GM18499 (cell line): ENCODE measurements around the gene LRRC9.
"Not testable (repeated sequence)": the region's sequence is repeated elsewhere in the genome, so short reads cannot be mapped to it uniquely, and the experiment has no call there.

Source experiments
- ATAC-seq: cut with Tn5 transposase; IDR thresholded peaks from one replicate; pipeline ENCODE4 v1.9.1; 2021; ENCODE audit warnings: moderate number of reproducible peaks; ENCODE audit not compliant: insufficient read depth, unreplicated experiment

LRRC9 gene

GRCh38 chr14:59944909-59945308 lies 25.0 kb downstream of the LRRC9 start:
- no peak for ATAC-seq

DNA sequence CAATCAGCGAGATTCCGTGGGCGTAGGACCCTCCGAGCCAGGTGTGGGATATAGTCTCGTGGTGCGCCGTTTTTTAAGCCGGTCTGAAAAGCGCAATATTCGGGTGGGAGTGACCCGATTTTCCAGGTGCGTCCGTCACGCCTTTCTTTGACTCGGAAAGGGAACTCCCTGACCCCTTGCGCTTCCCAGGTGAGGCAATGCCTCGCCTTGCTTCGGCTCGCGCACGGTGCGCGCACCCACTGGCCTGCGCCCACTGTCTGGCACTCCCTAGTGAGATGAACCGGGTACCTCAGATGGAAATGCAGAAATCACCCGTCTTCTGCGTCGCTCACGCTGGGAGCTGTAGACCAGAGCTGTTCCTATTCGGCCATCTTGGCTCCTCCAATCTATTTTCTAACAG lies 32.2 kb downstream of the LRRC9 start:
- ATAC-seq = not testable (repeated sequence)

- not testable (repeated sequence) for ATAC-seq
Measured at GRCh38 chr14:59957890-59958289, 37.9 kb downstream of the LRRC9 start.

- no peak for ATAC-seq
Measured at GRCh38 chr14:59959668-59960067, 39.7 kb downstream of the LRRC9 start.

- no peak for ATAC-seq
Measured at GRCh38 chr14:59961518-59962062, 41.6 kb downstream of the LRRC9 start.

DNA sequence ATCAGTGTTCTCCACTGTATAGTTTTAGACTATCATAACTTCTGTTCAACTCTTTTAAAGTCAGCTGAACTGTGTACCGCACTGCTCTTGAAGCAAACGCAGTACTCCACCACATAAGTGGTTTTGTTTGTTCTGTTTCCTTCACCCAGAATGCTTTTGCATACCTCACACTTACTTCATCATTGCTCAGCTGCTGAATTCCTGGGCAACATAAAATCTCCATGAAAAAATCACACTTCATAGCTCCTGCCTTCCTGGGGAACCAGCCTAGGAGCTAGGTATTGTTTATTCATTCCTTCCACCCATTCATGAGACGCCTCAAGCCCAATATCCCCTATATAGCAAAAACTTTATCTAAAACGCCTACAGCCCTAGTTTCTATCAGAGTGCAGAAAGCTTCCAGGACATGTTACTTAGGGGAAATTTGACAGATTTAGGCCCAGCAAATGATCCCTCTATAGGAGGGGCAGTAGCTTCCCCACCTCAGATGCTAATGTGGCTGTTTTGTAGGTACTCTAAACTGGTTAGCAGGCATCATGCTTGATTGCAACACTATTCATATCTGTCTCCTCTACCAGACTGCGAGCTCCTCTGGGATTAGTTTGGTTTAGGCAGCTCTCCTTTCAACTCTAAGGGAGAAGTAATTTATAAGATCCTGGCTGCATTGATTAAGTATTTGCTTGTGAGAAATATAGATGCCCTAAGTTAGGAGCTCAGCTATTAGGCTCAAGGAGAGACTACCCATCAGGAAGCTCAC lies 44.5 kb downstream of the LRRC9 start:
- peak; percentile 7 for ATAC-seq

DNA sequence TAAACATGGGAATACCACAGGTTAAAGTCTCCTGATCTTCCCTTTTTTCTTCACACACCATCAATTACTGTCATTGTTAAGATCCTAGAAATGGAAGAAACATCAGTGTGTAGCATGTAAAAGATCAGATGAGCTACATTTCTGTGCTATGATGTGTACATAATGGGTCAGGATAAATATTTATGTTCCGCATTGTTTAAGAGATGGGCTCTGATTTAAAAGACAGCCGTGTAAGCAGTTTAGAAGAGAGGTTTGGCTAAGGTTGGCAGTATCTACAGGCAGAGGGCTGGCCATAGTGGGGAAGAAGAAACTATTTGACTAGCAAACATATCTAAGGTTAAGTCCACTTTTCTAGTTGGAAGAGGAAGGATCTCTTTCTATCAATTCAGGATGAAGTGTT lies 49.4 kb downstream of the LRRC9 start:
- no peak for ATAC-seq

GRCh38 chr14:59981564-59981963 lies 61.6 kb downstream of the LRRC9 start:
- ATAC-seq = no peak

DNA sequence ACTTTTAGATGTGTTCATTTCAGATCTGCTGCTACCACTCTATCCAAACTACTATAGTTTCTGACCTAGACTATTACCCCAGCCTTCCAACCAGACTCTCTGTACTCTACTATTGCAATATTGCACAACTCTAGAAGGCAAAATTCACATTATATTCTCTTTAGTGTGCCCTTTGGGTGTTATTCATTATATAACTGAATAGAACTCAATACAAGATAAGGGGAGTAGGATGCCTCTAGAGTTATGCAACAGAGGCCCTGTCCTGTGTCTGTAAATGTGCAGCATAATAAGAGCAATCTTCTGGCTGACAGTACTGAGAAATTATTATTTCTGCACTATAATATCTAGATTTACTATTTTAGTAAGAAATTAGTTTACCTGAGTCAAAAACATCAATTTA lies 63.1 kb downstream of the LRRC9 start:
- ATAC-seq = no peak

GRCh38 chr14:59986556-59987059 lies 66.7 kb downstream of the LRRC9 start:
- no peak for ATAC-seq

GRCh38 chr14:59997449-59997848 lies 77.5 kb downstream of the LRRC9 start:
- no peak for ATAC-seq

GRCh38 chr14:59997966-59998365 lies 78.0 kb downstream of the LRRC9 start:
- no peak for ATAC-seq

- ATAC-seq = no peak
Measured at GRCh38 chr14:59998564-59998963, 78.6 kb downstream of the LRRC9 start.

DNA sequence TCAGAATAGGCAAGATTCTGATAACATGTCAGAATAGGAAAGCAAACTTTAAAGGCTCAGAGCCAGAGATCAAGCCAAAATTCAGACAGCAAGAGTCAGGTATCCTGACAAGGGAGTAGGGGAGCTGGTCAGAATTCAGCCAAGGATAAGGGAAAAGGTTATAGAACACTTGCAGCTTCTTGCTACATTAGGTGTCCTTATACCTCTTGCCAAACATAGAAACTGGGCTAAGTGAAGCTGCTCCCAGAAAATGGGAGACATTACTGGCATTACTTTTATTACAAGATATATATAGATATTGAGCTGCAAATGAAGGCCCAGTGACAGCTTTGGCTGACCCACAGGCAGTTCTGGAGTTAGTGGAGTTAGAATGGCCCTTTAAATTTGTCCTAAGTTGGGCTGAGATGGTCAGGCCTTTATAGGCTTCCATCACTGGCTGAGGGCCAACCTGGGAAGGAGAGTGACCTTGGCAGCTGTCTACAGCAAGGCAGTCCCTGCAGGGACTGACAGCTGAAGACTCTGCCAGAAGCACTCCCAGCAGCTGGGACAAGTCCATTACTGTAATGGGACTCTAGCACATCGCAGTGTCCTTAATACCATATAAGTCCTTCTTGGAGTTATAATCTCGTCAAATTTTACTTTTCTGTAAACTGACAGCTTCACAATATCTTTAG lies 83.0 kb downstream of the LRRC9 start:
- ATAC-seq = no peak

DNA sequence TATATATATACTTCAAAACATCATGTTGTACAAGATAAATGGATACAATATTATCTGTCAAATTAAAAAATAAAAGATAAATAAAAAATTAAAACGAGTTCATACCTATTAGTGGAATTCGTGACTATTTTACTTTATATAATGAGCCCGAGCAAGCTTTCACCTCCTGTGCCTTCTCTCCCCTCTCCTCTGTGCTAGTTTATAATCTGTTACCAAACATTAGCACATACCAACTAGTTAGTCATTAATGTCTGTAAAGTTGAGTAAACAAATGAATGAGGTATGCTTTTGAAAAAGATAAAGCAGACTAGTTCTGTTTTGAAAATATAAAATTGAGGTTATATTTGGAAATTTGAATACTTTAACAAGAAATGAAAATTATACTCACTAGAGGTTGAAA lies 84.0 kb downstream of the LRRC9 start:
- ATAC-seq = no peak

DNA sequence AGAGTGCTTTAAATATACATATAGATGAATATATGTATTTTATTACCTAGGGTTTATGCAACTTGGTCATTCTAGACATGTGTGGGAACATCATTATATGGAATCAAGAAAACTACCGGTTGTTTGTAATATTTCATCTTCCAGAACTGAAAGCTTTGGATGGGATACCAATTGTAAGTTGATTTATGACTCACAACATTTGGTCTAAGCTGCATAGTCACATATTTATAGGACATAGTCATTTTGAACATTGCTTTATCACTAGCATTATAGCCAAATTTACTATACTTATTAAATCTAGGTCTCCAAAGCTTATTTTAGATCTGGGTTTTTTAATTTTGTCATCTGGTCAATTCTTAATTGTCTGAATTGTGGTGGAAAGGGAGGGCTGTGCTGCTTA lies 88.1 kb downstream of the LRRC9 start:
- ATAC-seq = no peak

DNA sequence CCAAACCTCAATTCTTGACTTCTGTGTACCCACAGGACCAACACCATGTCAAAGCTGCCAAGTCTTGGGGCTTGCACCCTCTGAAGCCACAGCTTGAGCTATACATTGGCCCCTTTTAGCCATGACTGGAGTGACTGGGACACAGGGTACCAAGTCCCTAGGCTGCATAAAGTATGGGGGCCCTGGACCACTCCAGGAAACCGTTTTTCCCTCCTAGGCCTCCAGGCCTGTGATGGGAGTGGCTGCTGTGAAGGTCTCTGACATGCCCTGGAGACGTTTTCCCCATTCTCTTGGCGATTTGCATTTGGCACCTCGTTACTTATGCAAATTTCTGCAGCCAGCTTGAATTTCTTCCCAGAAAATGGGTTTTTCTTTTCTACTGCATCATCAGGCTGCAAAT lies 90.3 kb downstream of the LRRC9 start:
- ATAC-seq = not testable (repeated sequence)

DNA sequence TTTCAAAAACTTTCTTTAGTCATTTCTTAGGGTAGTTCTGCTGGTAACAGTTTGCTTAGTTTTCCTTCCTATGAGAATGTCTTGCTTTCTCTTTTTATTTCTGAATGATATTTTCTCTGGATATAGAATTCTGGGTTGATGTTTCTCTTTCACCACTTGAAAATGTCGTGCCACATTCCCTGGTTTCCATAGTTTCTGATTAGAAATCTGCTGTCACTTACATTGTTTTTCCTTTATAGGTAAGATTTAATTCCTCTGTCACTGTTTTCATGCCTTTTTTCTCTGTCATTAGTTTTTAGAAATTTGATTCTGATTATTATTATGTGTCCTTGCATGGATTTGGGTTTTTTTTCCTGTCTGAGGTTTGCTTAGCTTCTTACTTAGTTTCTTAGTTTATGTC lies 94.5 kb downstream of the LRRC9 start:
- ATAC-seq = no peak

GRCh38 chr14:60021619-60022018 lies 101.7 kb downstream of the LRRC9 start:
- ATAC-seq = no peak

GRCh38 chr14:60025571-60025970 lies 105.6 kb downstream of the LRRC9 start:
- no peak for ATAC-seq

GRCh38 chr14:60035177-60035576 lies 115.2 kb downstream of the LRRC9 start:
- no peak for ATAC-seq
